ENCODE results near the gene CUL7.

DNA sequence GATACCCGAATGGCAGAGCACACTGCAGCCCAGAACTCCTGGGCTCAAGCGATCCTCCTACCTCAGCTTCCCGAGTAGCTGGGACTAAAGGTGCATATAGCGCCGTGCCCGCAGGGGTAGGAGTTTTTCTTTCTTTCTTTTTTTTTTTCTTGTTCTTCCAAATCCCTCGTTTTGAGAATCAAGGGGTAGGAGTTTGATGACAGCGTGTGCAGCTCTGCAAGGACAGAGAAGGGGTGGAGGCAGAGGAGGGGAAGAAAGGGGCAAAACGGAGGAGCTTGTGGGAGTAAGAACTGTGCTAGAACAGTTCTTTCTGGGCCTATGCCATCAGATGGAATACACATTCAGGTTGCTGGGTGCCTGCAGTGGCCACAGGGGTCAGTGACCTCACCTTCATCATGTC, 16.9 kb downstream of the CUL7 start:
- TF ChIP-seq, protein P1, sequence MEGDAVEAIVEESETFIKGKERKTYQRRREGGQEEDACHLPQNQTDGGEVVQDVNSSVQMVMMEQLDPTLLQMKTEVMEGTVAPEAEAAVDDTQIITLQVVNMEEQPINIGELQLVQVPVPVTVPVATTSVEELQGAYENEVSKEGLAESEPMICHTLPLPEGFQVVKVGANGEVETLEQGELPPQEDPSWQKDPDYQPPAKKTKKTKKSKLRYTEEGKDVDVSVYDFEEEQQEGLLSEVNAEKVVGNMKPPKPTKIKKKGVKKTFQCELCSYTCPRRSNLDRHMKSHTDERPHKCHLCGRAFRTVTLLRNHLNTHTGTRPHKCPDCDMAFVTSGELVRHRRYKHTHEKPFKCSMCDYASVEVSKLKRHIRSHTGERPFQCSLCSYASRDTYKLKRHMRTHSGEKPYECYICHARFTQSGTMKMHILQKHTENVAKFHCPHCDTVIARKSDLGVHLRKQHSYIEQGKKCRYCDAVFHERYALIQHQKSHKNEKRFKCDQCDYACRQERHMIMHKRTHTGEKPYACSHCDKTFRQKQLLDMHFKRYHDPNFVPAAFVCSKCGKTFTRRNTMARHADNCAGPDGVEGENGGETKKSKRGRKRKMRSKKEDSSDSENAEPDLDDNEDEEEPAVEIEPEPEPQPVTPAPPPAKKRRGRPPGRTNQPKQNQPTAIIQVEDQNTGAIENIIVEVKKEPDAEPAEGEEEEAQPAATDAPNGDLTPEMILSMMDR (conservative IDR thresholded peaks at IDR 0.05) = no peak
- TF ChIP-seq EZH2 (IDR thresholded peaks at IDR 0.05; ENCODE audit: low read depth) = no peak

Data from PC-9 (cell line).